Vagina (tissue), 2 donors: ENCODE measurements around the gene PDZD11.

Experiments
- CTCF ChIP-seq, 3 experiments: fragments of 450-650 bp in 2 of 3; fragments of 200-600 bp in 1 of 3; sonication (generic) in 1 of 3; IDR thresholded peaks; one replicate each; pipeline ENCODE4 v1.5.1; 2017 to 2019; ENCODE audit warnings: antibody characterized with exemption in 3 of 3, mild to moderate bottlenecking in 2 of 3, moderate library complexity in 2 of 3
- POLR2AphosphoS5 ChIP-seq, 2 donors: sonication (generic); formaldehyde crosslinking; IDR thresholded peaks; one replicate each; pipeline ENCODE4 v1.9.0; 2017; ENCODE audit warnings: antibody characterized with exemption in 2 of 2, mild to moderate bottlenecking in 2 of 2, low read depth in 1 of 2; ENCODE audit not compliant: insufficient read depth in 1 of 2

- TF ChIP-seq POLR2AphosphoS5 (IDR thresholded peaks at IDR 0.05; ENCODE audit: insufficient read depth in 1 of 2, low read depth in 1 of 2) (no peak), CTCF (IDR thresholded peaks at IDR 0.05) (no peak)
Observed at GRCh38 chrX:70240751-70241150, 49.0 kb downstream of the PDZD11 start.
